ENCODE data around the gene RELCH.

DNA sequence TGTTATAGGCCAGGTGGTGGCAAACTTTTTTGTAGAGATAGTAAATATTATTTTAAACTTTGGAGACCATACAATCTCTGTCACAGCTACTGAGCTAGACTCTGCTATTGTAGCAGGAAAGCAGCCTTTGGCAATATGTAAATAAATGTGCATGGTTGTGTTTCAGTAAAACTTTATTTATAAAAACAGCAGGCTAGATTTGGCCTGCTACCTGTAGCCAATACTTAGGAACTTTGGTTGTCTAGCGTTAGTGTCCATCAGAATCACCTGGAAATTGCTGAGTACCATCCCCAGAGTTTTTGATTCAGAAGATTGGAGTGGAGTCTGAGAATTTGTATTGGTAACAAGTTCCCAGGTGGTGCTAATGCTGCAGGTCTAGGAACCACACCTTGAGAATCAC, 114.3 kb downstream of the RELCH start:
- TF ChIP-seq, protein P1, sequence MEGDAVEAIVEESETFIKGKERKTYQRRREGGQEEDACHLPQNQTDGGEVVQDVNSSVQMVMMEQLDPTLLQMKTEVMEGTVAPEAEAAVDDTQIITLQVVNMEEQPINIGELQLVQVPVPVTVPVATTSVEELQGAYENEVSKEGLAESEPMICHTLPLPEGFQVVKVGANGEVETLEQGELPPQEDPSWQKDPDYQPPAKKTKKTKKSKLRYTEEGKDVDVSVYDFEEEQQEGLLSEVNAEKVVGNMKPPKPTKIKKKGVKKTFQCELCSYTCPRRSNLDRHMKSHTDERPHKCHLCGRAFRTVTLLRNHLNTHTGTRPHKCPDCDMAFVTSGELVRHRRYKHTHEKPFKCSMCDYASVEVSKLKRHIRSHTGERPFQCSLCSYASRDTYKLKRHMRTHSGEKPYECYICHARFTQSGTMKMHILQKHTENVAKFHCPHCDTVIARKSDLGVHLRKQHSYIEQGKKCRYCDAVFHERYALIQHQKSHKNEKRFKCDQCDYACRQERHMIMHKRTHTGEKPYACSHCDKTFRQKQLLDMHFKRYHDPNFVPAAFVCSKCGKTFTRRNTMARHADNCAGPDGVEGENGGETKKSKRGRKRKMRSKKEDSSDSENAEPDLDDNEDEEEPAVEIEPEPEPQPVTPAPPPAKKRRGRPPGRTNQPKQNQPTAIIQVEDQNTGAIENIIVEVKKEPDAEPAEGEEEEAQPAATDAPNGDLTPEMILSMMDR (IDR thresholded peaks at IDR 0.05; ENCODE audit: insufficient read depth, low read depth, low read length) = no peak
- TF ChIP-seq EZH2 (IDR thresholded peaks at IDR 0.05; ENCODE audit: insufficient read depth, low read length) = no peak

Data from astrocyte (in vitro differentiated cells and primary cell).